ENCODE measurements around the gene MIGA1.

MIGA1 gene

DNA sequence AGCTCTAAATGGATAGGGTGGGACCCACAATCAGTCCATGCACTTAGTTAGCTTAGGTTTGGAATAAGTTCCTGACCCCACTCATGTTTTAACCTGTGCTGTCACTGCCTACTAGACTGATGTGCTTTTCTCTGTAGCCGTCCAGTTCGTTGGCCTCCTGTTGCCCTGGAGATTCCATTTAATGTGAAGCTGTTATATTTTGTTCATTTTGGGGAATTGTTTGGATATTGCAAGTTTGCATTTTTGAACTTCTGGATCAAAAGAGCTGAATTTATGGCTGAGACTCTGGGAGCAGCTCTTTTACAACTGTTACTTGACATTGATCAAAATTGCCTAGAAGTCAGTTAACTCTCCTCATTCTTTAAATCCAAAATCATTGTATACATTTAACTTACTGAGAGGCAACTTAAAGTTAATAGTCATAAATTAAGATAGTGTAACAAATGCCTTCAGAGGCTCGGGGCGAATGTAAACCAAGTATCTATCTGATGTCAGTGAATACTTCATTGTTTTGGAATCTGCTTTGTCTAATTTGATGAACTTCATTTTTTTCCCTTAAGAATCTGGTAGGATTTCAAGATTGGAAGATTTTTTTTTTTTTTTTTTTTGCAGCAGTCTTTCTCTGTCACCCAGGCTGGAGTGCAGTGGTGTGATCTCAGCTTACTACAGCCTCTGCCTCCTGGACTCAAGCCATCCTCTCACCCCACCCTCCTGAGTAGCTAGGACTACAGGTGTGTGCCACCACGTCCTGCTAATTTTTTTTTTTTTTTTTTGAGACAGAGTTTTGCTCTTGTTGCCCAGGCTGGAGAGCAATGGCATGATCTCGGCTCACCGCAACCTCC is 38.1 kb downstream of the MIGA1 start:
- Histone ChIP-seq H3K4me1 (ENCODE audit: control insufficient read depth, insufficient read depth, low read depth, low read length) (no peaks in the 10 kb centered on the region), H4K91ac (ENCODE audit: low read length) (no peak overlapping the region), H2BK120ac (ENCODE audit: low read depth, low read length) (no peak overlapping the region), H2AFZ (ENCODE audit: low read depth, low read length) (no peak overlapping the region), H3K27ac (ENCODE audit: low read length, poor library complexity, severe bottlenecking) (no peak overlapping the region), H2BK15ac (ENCODE audit: low read depth, poor library complexity, severe bottlenecking) (no peak overlapping the region), H2BK5ac (ENCODE audit: low read depth, low read length, poor library complexity, severe bottlenecking) (no peak overlapping the region), H3K36me3 (ENCODE audit: control insufficient read depth in 1 of 2, insufficient read depth in 2 of 2, low read depth in 1 of 2, low read length in 2 of 2) (peaks cover 12 to 70% of the 10 kb centered on the region in 2 experiments), H3K27me3 (ENCODE audit: control insufficient read depth in 1 of 2, insufficient read depth in 1 of 2, low read length in 2 of 2) (no peaks in the 10 kb centered on the region), H3K79me1 (replicated peaks; ENCODE audit: low read length, poor library complexity, severe bottlenecking) (peaks cover 8% of the 10 kb centered on the region), H2AK5ac (ENCODE audit: low read length, severe bottlenecking) (no peak overlapping the region), H3K14ac (ENCODE audit: low read length in 2 of 2) (no peak overlapping the region), H3K18ac (ENCODE audit: low read depth in 1 of 2, low read length in 2 of 2) (no peak overlapping the region), H3K4me3 (ENCODE audit: insufficient read depth in 1 of 2, low read depth in 1 of 2, low read length in 2 of 2) (no peak overlapping the region), H4K8ac (ENCODE audit: low read length) (no peak overlapping the region), H3K9me3 (ENCODE audit: control insufficient read depth, low read length) (no peaks in the 10 kb centered on the region), H2BK12ac (ENCODE audit: low read length in 2 of 2) (no peak overlapping the region), H3K4ac (ENCODE audit: low read depth in 1 of 2, low read length in 2 of 2) (no peak overlapping the region), H3K4me2 (ENCODE audit: low read length, poor library complexity, severe bottlenecking) (no peak overlapping the region), H3K23ac (ENCODE audit: low read length in 2 of 2) (no peak overlapping the region), H3K9ac (ENCODE audit: low read length) (no peak overlapping the region)
- DNase-seq, result peak; percentile 26
- WGBS, result 69% methylated on average over 7 of the region's 7 CpGs

DNA sequence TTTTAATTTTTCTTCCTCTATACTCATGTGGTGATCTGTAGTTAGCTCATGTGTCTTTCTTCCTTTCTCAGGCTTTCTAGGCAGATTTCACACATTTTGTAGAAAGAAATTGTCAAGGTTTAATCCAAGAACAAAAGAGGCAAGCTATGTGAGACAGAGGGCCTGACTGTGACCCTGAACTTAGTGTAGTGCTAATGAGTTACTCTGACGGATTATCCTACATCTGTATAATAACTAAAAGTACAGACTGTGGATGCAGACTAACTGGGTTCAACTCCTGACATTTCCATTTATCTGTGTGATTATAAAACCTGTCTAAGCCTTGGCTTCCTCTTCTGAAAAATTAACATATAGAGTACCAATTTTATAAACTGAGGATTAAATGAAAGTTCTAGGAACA is 40.7 kb downstream of the MIGA1 start:
- H2BK12ac ChIP-seq (ENCODE audit: low read length in 2 of 2), result no peak overlapping the region
- H2BK120ac ChIP-seq (ENCODE audit: low read depth, low read length), result no peak overlapping the region
- WGBS, result no CpG with 5 or more reads among the region's 1 CpG
- peaks cover 8% of the 10 kb centered on the region for H3K79me1 ChIP-seq (replicated peaks; ENCODE audit: low read length, poor library complexity, severe bottlenecking)
- no peak overlapping the region for H3K4ac ChIP-seq (ENCODE audit: low read depth in 1 of 2, low read length in 2 of 2)
- peaks cover 8 to 60% of the 10 kb centered on the region in 2 experiments for H3K36me3 ChIP-seq (ENCODE audit: control insufficient read depth in 1 of 2, insufficient read depth in 2 of 2, low read depth in 1 of 2, low read length in 2 of 2)
- H4K8ac ChIP-seq (ENCODE audit: low read length), result no peak overlapping the region
- H3K14ac ChIP-seq (ENCODE audit: low read length in 2 of 2), result no peak overlapping the region
- H2BK15ac ChIP-seq (ENCODE audit: low read depth, poor library complexity, severe bottlenecking), result no peak overlapping the region
- no peak overlapping the region for H3K4me2 ChIP-seq (ENCODE audit: low read length, poor library complexity, severe bottlenecking)
- H3K23ac ChIP-seq (ENCODE audit: low read length in 2 of 2), result no peak overlapping the region
- no peak overlapping the region for H2AFZ ChIP-seq (ENCODE audit: low read depth, low read length)
- peaks cover 7% of the 10 kb centered on the region for H3K4me1 ChIP-seq (ENCODE audit: control insufficient read depth, insufficient read depth, low read depth, low read length)
- H2BK5ac ChIP-seq (ENCODE audit: low read depth, low read length, poor library complexity, severe bottlenecking), result no peak overlapping the region
- no peak overlapping the region for H3K27ac ChIP-seq (ENCODE audit: low read length, poor library complexity, severe bottlenecking)
- no peaks in the 10 kb centered on the region for H3K9me3 ChIP-seq (ENCODE audit: control insufficient read depth, low read length)
- no peak overlapping the region for H3K18ac ChIP-seq (ENCODE audit: low read depth in 1 of 2, low read length in 2 of 2)
- no peaks in the 10 kb centered on the region for H3K27me3 ChIP-seq (ENCODE audit: control insufficient read depth in 1 of 2, insufficient read depth in 1 of 2, low read length in 2 of 2)
- no peak overlapping the region for H3K9ac ChIP-seq (ENCODE audit: low read length)
- DNase-seq, result no peak
- H4K91ac ChIP-seq (ENCODE audit: low read length), result no peak overlapping the region
- H3K4me3 ChIP-seq (ENCODE audit: insufficient read depth in 1 of 2, low read depth in 1 of 2, low read length in 2 of 2), result no peak overlapping the region
- no peak overlapping the region for H2AK5ac ChIP-seq (ENCODE audit: low read length, severe bottlenecking)

DNA sequence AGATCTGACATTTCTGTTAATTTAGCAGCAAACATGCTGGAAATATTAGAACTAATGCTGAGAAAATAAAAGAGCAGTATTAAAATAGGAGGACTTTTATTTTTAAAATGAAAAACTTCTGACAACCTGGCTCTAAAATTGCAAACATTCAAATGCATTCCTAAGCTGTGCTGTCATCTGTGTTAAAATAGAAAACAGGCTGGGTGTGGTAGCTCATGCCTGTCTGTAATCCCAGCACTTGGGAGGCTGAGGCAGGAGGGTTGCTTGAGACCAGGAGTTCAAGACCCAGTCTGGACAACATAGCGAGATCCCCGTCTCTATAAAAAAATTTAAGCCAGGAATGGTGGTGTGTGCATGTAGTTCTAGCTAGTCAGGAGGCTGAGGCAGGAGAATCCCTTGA is 44.6 kb downstream of the MIGA1 start:
- H3K18ac ChIP-seq (ENCODE audit: low read depth in 1 of 2, low read length in 2 of 2), result no peak overlapping the region
- H3K9ac ChIP-seq (ENCODE audit: low read length), result peak overlapping the region; percentile 80
- no peak overlapping the region for H2BK5ac ChIP-seq (ENCODE audit: low read depth, low read length, poor library complexity, severe bottlenecking)
- no peak overlapping the region for H3K4ac ChIP-seq (ENCODE audit: low read depth in 1 of 2, low read length in 2 of 2)
- no peak overlapping the region for H3K4me2 ChIP-seq (ENCODE audit: low read length, poor library complexity, severe bottlenecking)
- peaks cover 12% of the 10 kb centered on the region for H3K79me1 ChIP-seq (replicated peaks; ENCODE audit: low read length, poor library complexity, severe bottlenecking)
- H2AFZ ChIP-seq (ENCODE audit: low read depth, low read length), result no peak overlapping the region
- peak overlapping the region; percentile 97 for H2AK5ac ChIP-seq (ENCODE audit: low read length, severe bottlenecking)
- H3K14ac ChIP-seq (ENCODE audit: low read length in 2 of 2), result no peak overlapping the region
- no peak overlapping the region for H4K91ac ChIP-seq (ENCODE audit: low read length)
- WGBS, result 90% methylated on average over 2 of the region's 2 CpGs
- H4K8ac ChIP-seq (ENCODE audit: low read length), result no peak overlapping the region
- no peak overlapping the region for H3K4me3 ChIP-seq (ENCODE audit: insufficient read depth in 1 of 2, low read depth in 1 of 2, low read length in 2 of 2)
- DNase-seq, result peak; percentile 28
- peaks cover 4 to 42% of the 10 kb centered on the region in 2 experiments for H3K36me3 ChIP-seq (ENCODE audit: control insufficient read depth in 1 of 2, insufficient read depth in 2 of 2, low read depth in 1 of 2, low read length in 2 of 2)
- H2BK12ac ChIP-seq (ENCODE audit: low read length in 2 of 2), result no peak overlapping the region
- no peak overlapping the region for H2BK15ac ChIP-seq (ENCODE audit: low read depth, poor library complexity, severe bottlenecking)
- H3K23ac ChIP-seq (ENCODE audit: low read length in 2 of 2), result no peak overlapping the region
- no peaks in the 10 kb centered on the region for H3K9me3 ChIP-seq (ENCODE audit: control insufficient read depth, low read length)
- H3K4me1 ChIP-seq (ENCODE audit: control insufficient read depth, insufficient read depth, low read depth, low read length), result peaks cover 7% of the 10 kb centered on the region
- no peak overlapping the region for H2BK120ac ChIP-seq (ENCODE audit: low read depth, low read length)
- H3K27ac ChIP-seq (ENCODE audit: low read length, poor library complexity, severe bottlenecking), result peak overlapping the region; percentile 85
- no peaks in the 10 kb centered on the region for H3K27me3 ChIP-seq (ENCODE audit: control insufficient read depth in 1 of 2, insufficient read depth in 1 of 2, low read length in 2 of 2)

DNA sequence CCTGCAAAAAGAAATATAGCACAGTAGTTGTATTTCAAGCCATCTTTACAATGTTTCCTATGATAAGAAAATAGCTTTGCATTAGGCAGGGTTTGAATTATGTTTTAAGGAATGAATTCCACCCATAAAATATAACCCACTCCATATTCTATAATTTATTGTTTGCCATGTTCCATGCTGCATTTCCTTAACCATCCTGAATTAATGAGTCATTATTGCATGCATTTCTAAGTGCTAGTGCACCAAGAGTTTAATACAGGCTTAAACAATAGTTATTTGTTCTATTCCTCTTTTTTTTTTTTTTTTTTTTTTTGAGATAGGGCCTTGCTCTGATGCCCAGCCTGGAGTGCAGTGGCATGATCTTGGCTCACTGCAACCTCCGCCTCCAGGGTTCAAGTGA is 45.2 kb downstream of the MIGA1 start:
- no peak overlapping the region for H2BK15ac ChIP-seq (ENCODE audit: low read depth, poor library complexity, severe bottlenecking)
- H3K9ac ChIP-seq (ENCODE audit: low read length), result peak overlapping the region; percentile 80
- no peak overlapping the region for H3K4ac ChIP-seq (ENCODE audit: low read depth in 1 of 2, low read length in 2 of 2)
- H3K27me3 ChIP-seq (ENCODE audit: control insufficient read depth in 1 of 2, insufficient read depth in 1 of 2, low read length in 2 of 2), result no peaks in the 10 kb centered on the region
- no peak overlapping the region for H4K91ac ChIP-seq (ENCODE audit: low read length)
- no peak overlapping the region for H2BK120ac ChIP-seq (ENCODE audit: low read depth, low read length)
- no peak for DNase-seq
- H2BK5ac ChIP-seq (ENCODE audit: low read depth, low read length, poor library complexity, severe bottlenecking), result no peak overlapping the region
- no peak overlapping the region for H3K18ac ChIP-seq (ENCODE audit: low read depth in 1 of 2, low read length in 2 of 2)
- H3K4me2 ChIP-seq (ENCODE audit: low read length, poor library complexity, severe bottlenecking), result no peak overlapping the region
- H2AFZ ChIP-seq (ENCODE audit: low read depth, low read length), result no peak overlapping the region
- no peak overlapping the region for H3K4me3 ChIP-seq (ENCODE audit: insufficient read depth in 1 of 2, low read depth in 1 of 2, low read length in 2 of 2)
- H3K9me3 ChIP-seq (ENCODE audit: control insufficient read depth, low read length), result no peaks in the 10 kb centered on the region
- H3K27ac ChIP-seq (ENCODE audit: low read length, poor library complexity, severe bottlenecking), result no peak overlapping the region
- H3K4me1 ChIP-seq (ENCODE audit: control insufficient read depth, insufficient read depth, low read depth, low read length), result peaks cover 7% of the 10 kb centered on the region
- peaks cover 18% of the 10 kb centered on the region for H3K79me1 ChIP-seq (replicated peaks; ENCODE audit: low read length, poor library complexity, severe bottlenecking)
- no peak overlapping the region for H4K8ac ChIP-seq (ENCODE audit: low read length)
- no peak overlapping the region for H3K14ac ChIP-seq (ENCODE audit: low read length in 2 of 2)
- no peak overlapping the region for H2BK12ac ChIP-seq (ENCODE audit: low read length in 2 of 2)
- H2AK5ac ChIP-seq (ENCODE audit: low read length, severe bottlenecking), result no peak overlapping the region
- no peak overlapping the region for H3K23ac ChIP-seq (ENCODE audit: low read length in 2 of 2)
- WGBS, result 100% methylated on average over 1 of the region's 1 CpG
- H3K36me3 ChIP-seq (ENCODE audit: control insufficient read depth in 1 of 2, insufficient read depth in 2 of 2, low read depth in 1 of 2, low read length in 2 of 2), result peaks cover 5 to 40% of the 10 kb centered on the region in 2 experiments

Measured in mesenchymal stem cell (in vitro differentiated cells and primary cell).